ENCODE measurements around the gene CA11. TPM values are rescaled to one million over a fixed set of nuclear protein-coding genes. Genes with fewer than 3 reads are reported as not detected.
A peak's percentile ranks its signal among the peaks of the same experiment; 100 is the strongest.

The CA11 gene
- total and polyA plus RNA-seq, 2 donors from 2014 or later, result 11.6 to 42.3 TPM

DNA sequence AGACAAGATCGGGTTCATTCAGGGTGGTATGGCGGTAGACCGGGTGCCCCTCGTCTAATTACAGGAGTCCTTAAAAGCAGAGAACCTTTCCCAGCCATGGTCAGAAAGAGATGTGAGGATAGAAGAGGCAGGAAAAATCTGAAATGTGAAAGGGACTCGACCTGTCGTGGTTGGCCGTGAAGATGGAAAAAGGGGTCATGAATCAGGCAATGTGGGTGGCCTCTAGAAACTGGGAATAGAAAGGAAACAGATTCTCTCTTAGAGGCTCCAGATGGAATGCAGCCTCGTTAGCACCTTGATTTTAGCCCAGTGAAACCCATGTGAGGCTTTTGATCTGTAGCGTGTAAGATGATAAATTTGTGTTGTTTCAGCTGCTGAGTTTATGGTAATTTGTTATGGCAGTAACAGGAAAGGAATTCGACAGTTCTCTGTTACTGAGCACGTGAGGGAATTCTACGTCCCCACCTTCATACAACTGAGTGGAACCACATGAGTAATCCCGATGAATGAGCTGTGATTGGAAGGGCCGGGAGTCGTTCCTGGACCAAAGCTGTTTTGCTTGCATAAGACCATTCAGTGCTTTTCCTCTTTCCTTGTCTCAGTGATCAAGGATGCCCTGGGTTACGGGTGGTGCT lies 11.0 kb upstream of the CA11 start:
- no peak for TF ChIP-seq CTCF (IDR thresholded peaks at IDR 0.05; ENCODE audit: borderline replicate concordance, extremely low read depth, insufficient read depth)
- FAIRE-seq (no peak), DNase-seq (peak in 4 of 5 donors; percentile 45 to 87 (median 70))
- no peaks in the 10 kb centered on the region for H3K36me3 ChIP-seq (ENCODE audit: control insufficient read depth in 2 of 3, insufficient read depth in 3 of 3, low read length in 3 of 3)
- H3K9ac ChIP-seq (ENCODE audit: low read length in 3 of 3), result no peak overlapping the region
- H3K27ac ChIP-seq (ENCODE audit: low read depth in 2 of 2, low read length in 2 of 2), result no peak overlapping the region
- intact Hi-C loops (cut with DNase I), result no loop called here
- H3K4me1 ChIP-seq (ENCODE audit: control insufficient read depth in 2 of 3, insufficient read depth in 2 of 3, low read depth in 1 of 3, low read length in 3 of 3), result peaks cover 3 to 5% (median 3%) of the 10 kb centered on the region in 3 donors
- H3K9me3 ChIP-seq (ENCODE audit: control insufficient read depth in 2 of 3, insufficient read depth in 1 of 3, low read length in 3 of 3), result no peaks in the 10 kb centered on the region
- no peaks in the 10 kb centered on the region for H3K27me3 ChIP-seq (ENCODE audit: control insufficient read depth, insufficient read depth, low read length)
- H3K4me3 ChIP-seq (ENCODE audit: low read length in 3 of 3), result no peak overlapping the region

- peak in 2 of 5 donors; percentile 47 to 52 for DNase-seq
- Histone ChIP-seq H3K9ac (ENCODE audit: low read length in 3 of 3) (no peak overlapping the region), H3K9me3 (ENCODE audit: control insufficient read depth in 2 of 3, insufficient read depth in 1 of 3, low read length in 3 of 3) (no peaks in the 10 kb centered on the region), H3K4me3 (ENCODE audit: low read length in 3 of 3) (no peak overlapping the region), H3K27ac (ENCODE audit: low read depth in 2 of 2, low read length in 2 of 2) (no peak overlapping the region), H3K4me1 (ENCODE audit: control insufficient read depth in 2 of 3, insufficient read depth in 2 of 3, low read depth in 1 of 3, low read length in 3 of 3) (peaks cover 0 to 5% (median 3%) of the 10 kb centered on the region in 3 donors), H3K36me3 (ENCODE audit: control insufficient read depth in 2 of 3, insufficient read depth in 3 of 3, low read length in 3 of 3) (no peaks in the 10 kb centered on the region), H3K27me3 (ENCODE audit: control insufficient read depth, insufficient read depth, low read length) (no peaks in the 10 kb centered on the region)
- TF ChIP-seq CTCF (IDR thresholded peaks at IDR 0.05; ENCODE audit: borderline replicate concordance, extremely low read depth, insufficient read depth), result no peak
- FAIRE-seq, result no peak
- intact Hi-C loops (cut with DNase I), result no loop called here
Observed at GRCh38 chr19:48654299-48655059, 8.5 kb upstream of the CA11 start.

- Histone ChIP-seq H3K4me3 (ENCODE audit: low read length in 3 of 3) (no peak overlapping the region), H3K9ac (ENCODE audit: low read length in 3 of 3) (no peak overlapping the region), H3K27ac (ENCODE audit: low read depth in 2 of 2, low read length in 2 of 2) (no peak overlapping the region), H3K4me1 (ENCODE audit: control insufficient read depth in 2 of 3, insufficient read depth in 2 of 3, low read depth in 1 of 3, low read length in 3 of 3) (no peaks in the 10 kb centered on the region), H3K36me3 (ENCODE audit: control insufficient read depth in 2 of 3, insufficient read depth in 3 of 3, low read length in 3 of 3) (no peaks in the 10 kb centered on the region), H3K9me3 (ENCODE audit: control insufficient read depth in 2 of 3, insufficient read depth in 1 of 3, low read length in 3 of 3) (no peaks in the 10 kb centered on the region), H3K27me3 (ENCODE audit: control insufficient read depth, insufficient read depth, low read length) (no peaks in the 10 kb centered on the region)
- FAIRE-seq (no peak), DNase-seq (no peak)
- TF ChIP-seq CTCF (IDR thresholded peaks at IDR 0.05; ENCODE audit: borderline replicate concordance, extremely low read depth, insufficient read depth), result no peak
- intact Hi-C loops (cut with DNase I), result no loop called here
Observed at GRCh38 chr19:48651683-48652048, 5.7 kb upstream of the CA11 start.
